Osteoblast (primary cell): Measurements from ENCODE around the gene MAVS. TPM values are rescaled to one million over a fixed set of nuclear protein-coding genes. Genes with fewer than 3 reads are reported as not detected.

Source experiments
- DNase-seq: peaks from one replicate; pipeline ENCODE4 v3.0.0; 2011; ENCODE audit warnings: low spot score, mixed read lengths; ENCODE audit not compliant: insufficient read length; ENCODE audit errors: missing footprints
- H2AFZ ChIP-seq: 2 replicates; pipeline ENCODE4 v1.6.0; 2011; ENCODE audit warnings: mild to moderate bottlenecking, low read length
- H3K27ac ChIP-seq: 2 replicates; pipeline ENCODE4 v1.5.1; 2011; ENCODE audit warnings: mild to moderate bottlenecking, low read depth, low read length, moderate library complexity
- H3K27me3 ChIP-seq: 2 replicates; pipeline ENCODE4 v1.6.0; 2012; ENCODE audit warnings: mild to moderate bottlenecking, control low read depth, inconsistent platforms, low read length, moderate library complexity; ENCODE audit not compliant: insufficient read depth
- H3K36me3 ChIP-seq: 2 replicates; pipeline ENCODE4 v1.5.1; 2011; ENCODE audit warnings: mild to moderate bottlenecking, low read length, control low read depth, moderate library complexity; ENCODE audit not compliant: insufficient read depth
- H3K4me1 ChIP-seq: 2 replicates; pipeline ENCODE4 v1.5.1; 2011; ENCODE audit warnings: mild to moderate bottlenecking, low read length, control low read depth, moderate library complexity; ENCODE audit not compliant: insufficient read depth
- H3K4me2 ChIP-seq: 2 replicates; pipeline ENCODE4 v1.6.0; 2011; ENCODE audit warnings: mild to moderate bottlenecking, low read length; ENCODE audit not compliant: insufficient read depth
- H3K4me3 ChIP-seq: fragments of 200-600 bp; sonication (generic); 3 replicates; pipeline ENCODE4 v1.5.1; 2012; ENCODE audit warnings: mild to moderate bottlenecking, low read length, inconsistent platforms; ENCODE audit not compliant: insufficient read depth
- H3K79me2 ChIP-seq: 2 replicates; pipeline ENCODE4 v1.6.0; 2012; ENCODE audit warnings: mild to moderate bottlenecking, low read length, control low read depth, inconsistent platforms; ENCODE audit not compliant: insufficient read depth
- H3K9me3 ChIP-seq: 2 replicates; pipeline ENCODE4 v1.5.1; 2011; ENCODE audit warnings: low read depth, low read length, control low read depth
- H4K20me1 ChIP-seq: 2 replicates; pipeline ENCODE4 v1.6.0; 2012; ENCODE audit warnings: mild to moderate bottlenecking, low read length, control low read depth; ENCODE audit not compliant: insufficient read depth
- total RNA-seq: library from RNA; depleted of rRNA; stranded (reverse); fragments of >200 nt; gene quantifications from 2 replicates; pipeline ENCODE4 v1.2.3, GENCODE V29; 2012
- TF ChIP-seq, protein P1 (sequence below): IDR thresholded peaks from 2 replicates; pipeline ENCODE4 v1.5.1; 2011; ENCODE audit warnings: mild to moderate bottlenecking, low read depth, low read length, moderate library complexity; ENCODE audit errors: extremely low read depth

MAVS gene
- total RNA-seq, 1 donor, result 32.2 TPM

DNA sequence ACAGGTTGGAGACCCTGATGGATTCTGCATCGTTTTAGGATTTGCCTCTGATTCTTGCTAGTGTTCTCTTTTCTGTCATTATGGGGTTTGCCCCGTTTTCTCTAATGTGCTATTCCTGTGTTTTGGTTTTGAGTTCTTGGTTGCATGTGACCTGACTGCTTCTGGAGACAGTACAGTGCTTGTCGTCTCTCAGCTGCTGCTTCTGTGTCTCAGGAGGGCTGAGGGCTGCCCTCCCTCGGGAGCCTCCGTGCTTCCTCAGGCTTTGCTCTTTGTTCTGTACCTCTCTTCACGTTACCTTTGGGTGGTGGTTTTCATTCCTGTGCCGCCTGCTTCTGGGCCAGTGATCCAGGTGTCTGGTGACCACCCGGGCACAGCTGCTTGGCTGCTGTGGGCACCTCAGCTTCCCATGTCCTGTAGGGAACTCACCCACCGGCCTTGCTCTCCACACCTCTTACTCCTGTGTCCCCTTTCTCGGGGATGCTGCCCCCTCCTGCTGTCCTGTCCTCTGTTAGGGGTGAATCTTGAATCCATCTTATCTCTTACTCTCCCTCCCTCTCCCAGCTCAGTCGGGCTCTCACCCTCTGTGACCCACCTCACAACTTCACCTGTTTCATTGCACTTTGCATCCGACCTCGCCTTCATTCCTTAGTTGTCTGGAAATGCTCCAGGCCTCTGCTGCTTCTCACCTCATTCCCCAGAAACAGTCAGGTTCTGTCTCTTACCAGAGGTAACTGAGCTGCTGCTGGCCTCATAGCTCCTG is 75.8 kb downstream of the MAVS start:
- H4K20me1 ChIP-seq, result peaks cover 50% of the 10 kb centered on the region
- no peak overlapping the region for H3K4me2 ChIP-seq
- no peaks in the 10 kb centered on the region for H3K27me3 ChIP-seq
- H3K27ac ChIP-seq, result peak overlapping the region; percentile 5
- H3K4me1 ChIP-seq, result peaks cover 35% of the 10 kb centered on the region
- H3K36me3 ChIP-seq, result peaks cover 51% of the 10 kb centered on the region
- no peak overlapping the region for H2AFZ ChIP-seq
- DNase-seq, result peak; percentile 8
- no peak overlapping the region for H3K4me3 ChIP-seq
- H3K79me2 ChIP-seq, result peaks cover 86% of the 10 kb centered on the region
- TF ChIP-seq, protein P1, sequence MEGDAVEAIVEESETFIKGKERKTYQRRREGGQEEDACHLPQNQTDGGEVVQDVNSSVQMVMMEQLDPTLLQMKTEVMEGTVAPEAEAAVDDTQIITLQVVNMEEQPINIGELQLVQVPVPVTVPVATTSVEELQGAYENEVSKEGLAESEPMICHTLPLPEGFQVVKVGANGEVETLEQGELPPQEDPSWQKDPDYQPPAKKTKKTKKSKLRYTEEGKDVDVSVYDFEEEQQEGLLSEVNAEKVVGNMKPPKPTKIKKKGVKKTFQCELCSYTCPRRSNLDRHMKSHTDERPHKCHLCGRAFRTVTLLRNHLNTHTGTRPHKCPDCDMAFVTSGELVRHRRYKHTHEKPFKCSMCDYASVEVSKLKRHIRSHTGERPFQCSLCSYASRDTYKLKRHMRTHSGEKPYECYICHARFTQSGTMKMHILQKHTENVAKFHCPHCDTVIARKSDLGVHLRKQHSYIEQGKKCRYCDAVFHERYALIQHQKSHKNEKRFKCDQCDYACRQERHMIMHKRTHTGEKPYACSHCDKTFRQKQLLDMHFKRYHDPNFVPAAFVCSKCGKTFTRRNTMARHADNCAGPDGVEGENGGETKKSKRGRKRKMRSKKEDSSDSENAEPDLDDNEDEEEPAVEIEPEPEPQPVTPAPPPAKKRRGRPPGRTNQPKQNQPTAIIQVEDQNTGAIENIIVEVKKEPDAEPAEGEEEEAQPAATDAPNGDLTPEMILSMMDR, result no peak
- H3K9me3 ChIP-seq, result no peaks in the 10 kb centered on the region

DNA sequence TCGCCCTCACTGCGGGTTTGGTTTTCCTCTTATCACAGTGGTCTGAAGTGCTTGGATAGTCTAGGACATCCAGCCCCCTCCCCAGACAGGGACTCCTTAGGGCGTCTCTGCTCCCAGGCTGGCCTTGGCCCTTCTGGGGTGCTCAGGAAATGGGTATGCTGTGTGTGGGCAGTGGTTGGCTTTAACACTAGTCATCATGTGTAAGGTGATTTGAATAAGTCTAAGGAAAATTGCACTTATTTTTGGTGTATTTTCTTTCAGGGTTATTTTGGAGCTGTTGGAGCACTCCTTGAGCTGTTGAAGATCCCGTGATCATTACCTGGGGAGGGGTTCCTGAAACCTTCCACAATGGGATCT is 76.3 kb downstream of the MAVS start:
- TF ChIP-seq, protein P1, result no peak
- Histone ChIP-seq H2AFZ (no peak overlapping the region), H3K4me2 (no peak overlapping the region), H3K4me1 (peaks cover 39% of the 10 kb centered on the region), H3K27ac (peak overlapping the region; percentile 5), H3K36me3 (peaks cover 51% of the 10 kb centered on the region), H3K9me3 (no peaks in the 10 kb centered on the region), H3K4me3 (no peak overlapping the region), H4K20me1 (peaks cover 50% of the 10 kb centered on the region), H3K27me3 (no peaks in the 10 kb centered on the region), H3K79me2 (peaks cover 83% of the 10 kb centered on the region)
- peak; percentile 1 for DNase-seq

DNA sequence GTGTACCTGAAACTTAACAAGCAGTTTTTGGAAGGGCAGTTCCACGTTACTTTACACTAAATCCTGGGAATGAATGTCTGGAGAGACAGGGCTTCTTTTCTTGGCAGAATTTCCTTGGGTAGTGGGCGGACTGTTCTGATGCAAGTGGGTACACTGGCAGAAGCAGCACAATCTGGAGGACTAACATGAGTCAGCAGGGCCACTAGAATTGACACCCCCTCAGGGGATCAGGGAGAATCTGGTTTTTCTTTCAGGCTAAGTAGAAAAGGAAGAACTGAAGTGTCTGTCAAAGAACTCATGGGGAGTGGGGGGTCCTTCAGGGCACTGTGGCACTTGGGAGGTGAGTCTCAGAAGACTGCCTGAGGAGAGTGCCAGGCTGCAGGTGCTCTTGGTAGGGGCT is 77.2 kb downstream of the MAVS start:
- H2AFZ ChIP-seq, result no peak overlapping the region
- peaks cover 43% of the 10 kb centered on the region for H4K20me1 ChIP-seq
- H3K9me3 ChIP-seq, result no peaks in the 10 kb centered on the region
- no peaks in the 10 kb centered on the region for H3K27me3 ChIP-seq
- H3K79me2 ChIP-seq, result peaks cover 74% of the 10 kb centered on the region
- peaks cover 45% of the 10 kb centered on the region for H3K36me3 ChIP-seq
- peak overlapping the region; percentile 30 for H3K4me2 ChIP-seq
- no peak overlapping the region for H3K4me3 ChIP-seq
- peaks cover 39% of the 10 kb centered on the region for H3K4me1 ChIP-seq
- peak overlapping the region; percentile 50 for H3K27ac ChIP-seq
- DNase-seq, result peak; percentile 57
- TF ChIP-seq, protein P1, result no peak

DNA sequence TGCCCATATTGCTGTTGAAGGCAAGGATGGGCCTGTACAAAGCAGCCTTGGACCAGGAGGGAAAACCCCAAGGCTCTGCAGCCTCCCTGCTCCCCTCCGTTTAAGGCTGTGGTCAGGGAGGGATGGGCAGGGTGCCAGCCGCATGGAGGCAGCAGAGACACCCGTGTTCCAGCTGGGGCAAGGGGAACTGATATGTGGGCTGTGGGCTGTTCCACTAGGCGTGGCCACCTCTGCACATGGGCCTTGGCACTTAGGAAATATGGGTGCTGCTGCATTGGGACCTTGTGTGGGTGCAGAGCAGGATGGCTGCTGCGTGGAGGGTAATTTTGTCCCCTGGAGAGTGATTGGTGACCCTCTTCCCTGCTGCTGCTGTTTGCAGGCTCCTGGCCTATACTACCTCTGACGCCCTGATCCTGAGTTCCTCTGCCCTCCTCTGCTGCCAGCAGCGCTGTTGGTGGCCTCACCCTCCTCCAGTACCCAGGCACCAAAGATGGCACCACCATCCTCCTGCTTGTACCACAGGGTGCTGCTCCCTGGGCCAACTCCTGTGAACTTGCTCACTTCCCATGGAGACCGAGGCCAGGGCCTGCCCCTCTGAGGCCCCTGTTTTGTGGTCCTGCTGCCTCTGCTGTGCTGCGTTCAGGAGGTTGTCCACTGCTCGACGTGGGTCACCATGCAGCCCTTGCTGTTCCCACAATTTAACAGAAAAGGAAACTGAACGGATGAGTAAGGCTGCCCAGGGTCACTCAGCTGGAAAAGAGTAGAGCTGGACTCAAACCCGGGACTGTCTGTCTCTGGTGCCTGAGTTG is 77.9 kb downstream of the MAVS start:
- TF ChIP-seq, protein P1, result no peak
- H3K4me1 ChIP-seq, result peaks cover 39% of the 10 kb centered on the region
- H3K9me3 ChIP-seq, result no peaks in the 10 kb centered on the region
- H2AFZ ChIP-seq, result no peak overlapping the region
- H3K36me3 ChIP-seq, result peaks cover 41% of the 10 kb centered on the region
- H4K20me1 ChIP-seq, result peaks cover 42% of the 10 kb centered on the region
- DNase-seq, result peak; percentile 34
- H3K4me3 ChIP-seq, result no peak overlapping the region
- no peaks in the 10 kb centered on the region for H3K27me3 ChIP-seq
- H3K4me2 ChIP-seq, result peak overlapping the region; percentile 30
- peak overlapping the region; percentile 50 for H3K27ac ChIP-seq
- peaks cover 67% of the 10 kb centered on the region for H3K79me2 ChIP-seq
